HG03460 (cell line): ENCODE measurements around the gene MS4A10.
A peak's percentile ranks its signal among the peaks of the same experiment; 100 is the strongest.
"Not testable (repeated sequence)": the region's sequence is repeated elsewhere in the genome, so short reads cannot be mapped to it uniquely, and the experiment has no call there.

Source experiments
- ATAC-seq: cut with Tn5 transposase; IDR thresholded peaks from one replicate; pipeline ENCODE4 v1.9.1; 2021; ENCODE audit not compliant: unreplicated experiment

MS4A10 gene

GRCh38 chr11:60785136-60785535 is at the start of gene MS4A10:
Gene MS4A10 (plus strand): TSS chr11:60785333. CDS start chr11:60790336, 5,003 bp downstream.
- ATAC-seq: no peak

DNA sequence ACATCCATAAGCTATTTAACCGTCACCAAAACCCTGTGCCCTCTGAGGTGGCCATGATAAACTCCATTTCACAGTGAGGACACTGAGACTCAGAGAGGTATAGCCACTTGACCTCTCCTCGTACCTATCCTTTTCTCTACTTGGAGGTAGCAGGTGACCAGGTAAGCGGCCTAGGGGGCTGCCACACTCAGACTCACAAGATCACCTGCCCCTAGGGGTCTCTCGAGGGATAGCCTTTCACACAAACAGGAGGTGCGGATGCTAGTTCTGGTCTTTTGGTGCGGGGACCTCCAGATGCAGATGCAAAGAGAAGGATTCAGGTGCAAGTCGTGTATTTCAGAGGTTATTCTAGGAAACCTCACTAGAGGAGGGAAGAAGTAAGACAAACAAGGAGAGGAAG is 46.0 kb upstream of the MS4A10 start:
- no peak for ATAC-seq

DNA sequence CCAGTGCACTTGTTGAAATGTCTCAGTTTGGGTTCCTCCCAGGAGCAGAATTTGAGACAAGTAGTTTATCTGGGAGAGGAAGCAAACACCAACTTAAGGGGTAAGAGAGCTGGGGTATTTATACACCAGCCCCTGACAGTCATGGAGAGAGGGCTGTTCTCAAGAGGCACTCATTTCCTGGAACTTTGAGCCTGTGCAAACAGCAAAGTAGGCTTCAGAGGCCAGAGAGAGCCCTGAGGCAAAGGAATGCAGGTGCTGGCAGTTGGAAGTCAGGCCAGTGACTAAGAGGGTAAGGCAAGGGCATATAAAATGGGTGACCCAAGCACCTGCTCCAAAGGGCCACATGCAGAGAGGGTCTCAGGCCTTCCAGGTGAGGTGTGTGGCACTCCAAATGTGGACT is 44.6 kb upstream of the MS4A10 start:
- ATAC-seq: no peak

DNA sequence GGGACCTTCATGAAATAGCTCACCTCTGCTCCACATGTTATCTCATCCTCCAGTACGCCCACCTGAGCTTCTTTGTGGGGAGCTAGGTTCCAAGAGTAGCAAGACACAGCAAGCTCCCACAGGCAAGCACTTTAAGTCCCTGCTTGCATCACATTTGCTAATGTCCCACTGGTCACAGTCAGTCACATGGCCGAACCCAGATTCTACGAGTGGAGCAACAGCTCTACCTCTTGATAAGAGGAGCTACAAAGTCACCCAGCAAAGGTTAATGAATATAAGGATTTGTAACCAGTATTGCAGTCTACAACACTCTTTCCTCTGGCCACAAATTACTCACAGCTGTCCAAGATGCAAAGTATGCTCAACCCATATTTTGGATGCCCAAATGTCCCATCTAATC is 43.7 kb upstream of the MS4A10 start:
- ATAC-seq: no peak

GRCh38 chr11:60743058-60743457 is 42.1 kb upstream of the MS4A10 start:
- no peak for ATAC-seq

GRCh38 chr11:60744114-60744513 is 41.0 kb upstream of the MS4A10 start:
- no peak for ATAC-seq

GRCh38 chr11:60747359-60747873 is 37.7 kb upstream of the MS4A10 start:
- no peak for ATAC-seq

GRCh38 chr11:60748225-60748624 is 36.9 kb upstream of the MS4A10 start:
- ATAC-seq: no peak

GRCh38 chr11:60748821-60749220 is 36.3 kb upstream of the MS4A10 start:
- no peak for ATAC-seq

- no peak for ATAC-seq
Measured at GRCh38 chr11:60750911-60751310, 34.2 kb upstream of the MS4A10 start.

- no peak for ATAC-seq
Measured at GRCh38 chr11:60753309-60753708, 31.8 kb upstream of the MS4A10 start.

GRCh38 chr11:60754887-60755286 is 30.2 kb upstream of the MS4A10 start:
- no peak for ATAC-seq

DNA sequence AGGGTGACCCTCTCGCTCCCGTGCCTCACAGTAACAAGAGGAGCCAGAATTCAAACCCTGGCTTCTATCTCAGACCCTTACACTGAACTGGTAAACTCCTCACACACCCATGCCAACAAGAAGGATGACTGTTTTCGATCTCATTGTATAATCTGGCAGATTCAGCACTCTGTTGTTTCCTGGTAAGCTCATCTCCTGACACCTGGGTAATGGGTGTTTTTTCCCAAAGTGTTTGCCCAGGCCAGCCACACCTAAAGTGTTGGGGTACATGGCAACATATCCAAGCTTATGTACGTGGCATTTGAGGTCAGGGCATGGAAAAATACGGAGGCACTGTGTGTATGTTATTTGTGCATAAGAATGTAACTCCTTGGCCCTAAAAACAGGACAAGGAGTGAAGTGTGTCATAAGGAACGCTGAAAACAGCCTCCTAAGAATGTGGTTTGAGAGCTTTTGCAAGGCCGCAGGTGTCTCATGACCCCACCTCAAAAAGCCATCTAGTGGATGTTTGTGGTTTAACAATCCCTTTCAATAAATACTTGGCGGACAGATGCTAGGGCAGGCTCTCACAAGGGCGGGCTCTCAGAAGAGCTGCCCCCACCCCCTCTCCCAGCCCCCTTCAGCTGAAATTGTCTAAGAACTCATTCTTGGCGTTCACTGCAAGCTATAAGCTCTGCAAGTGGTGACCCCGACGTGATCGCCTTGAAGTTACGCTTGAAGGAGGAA is 28.7 kb upstream of the MS4A10 start, which contains the start of gene MS4A15:
MS4A15 (plus strand) TSS at position 561 of the 726 bp plus-strand sequence. CDS start 6,867 bp downstream, outside the sequence.
- no peak for ATAC-seq

DNA sequence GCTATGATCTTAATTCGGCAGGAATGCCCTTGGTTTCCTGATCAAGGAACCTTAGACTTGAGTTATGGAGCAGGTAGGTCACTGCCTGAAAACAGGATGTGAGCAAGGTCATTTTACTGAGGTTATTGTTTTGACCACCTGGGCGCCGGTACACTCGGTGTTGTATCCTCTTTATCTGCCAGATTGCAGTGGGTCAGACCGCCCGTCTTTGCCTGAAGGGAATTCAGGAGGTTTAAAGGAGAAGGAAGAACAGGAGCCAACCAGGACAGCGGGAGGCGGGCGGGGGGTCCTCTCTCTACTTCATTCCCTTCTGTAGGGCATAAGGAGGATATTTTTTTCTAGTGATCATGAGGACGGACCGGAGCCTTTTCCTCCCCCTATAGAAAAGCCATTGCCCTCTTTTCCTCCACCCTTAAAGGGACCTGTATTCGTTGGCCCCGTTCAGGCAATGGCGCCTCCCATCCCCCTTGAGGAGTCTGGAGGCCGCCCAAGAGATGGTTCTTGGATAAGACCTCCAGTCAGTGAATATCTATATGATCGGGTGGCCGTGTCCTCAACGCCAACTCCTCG is 27.8 kb upstream of the MS4A10 start:
- no peak for ATAC-seq

GRCh38 chr11:60758671-60759070 is 26.5 kb upstream of the MS4A10 start:
- ATAC-seq: not testable (repeated sequence)

DNA sequence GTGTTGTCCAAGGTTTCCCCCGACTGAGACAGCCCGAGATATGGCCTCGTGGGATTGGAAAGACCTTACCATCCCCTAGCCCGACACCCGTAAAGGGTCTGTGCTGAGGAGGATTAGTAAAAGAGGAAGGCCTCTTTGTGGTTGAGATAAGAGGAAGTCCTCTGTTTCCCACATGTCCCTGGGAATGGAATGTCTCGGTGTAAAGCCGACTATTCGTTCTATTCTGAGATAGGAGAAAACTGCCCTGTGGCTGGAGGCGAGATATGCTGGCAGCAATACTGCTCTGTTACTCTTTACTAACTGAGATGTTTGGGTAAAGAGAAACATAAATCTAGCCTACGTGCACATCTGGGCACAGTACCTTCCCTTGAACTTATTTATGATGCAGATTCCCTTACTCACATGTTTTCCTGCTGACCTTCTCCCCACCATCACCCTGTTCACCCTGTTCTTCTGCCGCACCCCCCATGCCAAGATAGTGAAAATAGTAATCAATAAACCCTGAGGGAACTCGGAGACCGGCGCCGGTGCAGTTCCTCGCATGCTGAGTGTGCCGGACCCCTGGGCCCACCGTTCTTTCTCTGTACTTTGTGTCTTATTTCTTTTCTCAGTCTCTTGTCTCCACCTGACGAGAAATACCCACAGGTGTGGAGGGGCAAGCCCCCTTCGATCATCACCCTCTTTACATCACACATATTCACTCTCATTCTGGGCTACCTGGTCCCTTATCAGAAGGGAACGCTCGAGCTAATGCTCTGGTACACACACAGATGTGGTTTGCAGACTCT is 25.5 kb upstream of the MS4A10 start:
- ATAC-seq: not testable (repeated sequence)

- no peak for ATAC-seq
Measured at GRCh38 chr11:60761436-60762190, 23.5 kb upstream of the MS4A10 start.

DNA sequence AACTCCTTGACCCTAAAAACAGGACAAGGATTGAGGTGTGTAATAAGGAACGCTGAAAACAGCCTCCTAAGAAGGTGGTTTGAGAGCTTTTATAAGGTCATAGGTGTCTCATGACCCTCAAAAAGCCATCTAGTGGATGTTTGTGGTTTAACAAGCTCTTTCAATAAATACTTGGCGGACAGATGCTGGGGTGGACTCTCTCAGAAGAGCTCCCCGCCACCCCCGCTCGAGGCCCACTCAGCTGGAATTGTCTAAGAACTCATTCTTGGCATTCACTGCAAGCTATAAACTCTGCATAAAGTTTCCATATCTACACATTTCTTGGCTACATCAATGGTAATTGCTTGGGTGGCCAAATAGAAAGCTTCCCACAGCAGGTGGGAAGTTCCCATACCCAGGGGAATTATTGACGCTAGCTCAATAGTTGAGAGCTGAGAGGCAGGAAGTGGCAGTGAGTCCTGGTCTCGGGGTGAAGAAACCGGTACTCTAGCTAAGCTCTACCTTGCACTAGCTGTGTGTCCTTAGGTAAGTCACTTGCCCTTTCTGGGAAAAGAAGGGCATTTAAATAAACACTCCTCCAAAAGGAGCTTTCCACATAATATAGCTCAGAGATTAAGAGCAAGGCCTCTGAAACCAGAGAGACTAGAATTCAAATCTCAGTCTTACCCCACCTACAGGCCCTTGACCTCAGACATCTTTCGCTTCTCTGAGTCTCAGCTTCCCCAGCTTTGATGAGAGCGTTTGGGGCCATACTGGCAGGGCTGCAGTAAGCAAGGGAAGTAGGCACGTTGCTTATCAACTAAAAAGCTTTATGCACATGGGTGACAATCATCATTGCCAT is 22.1 kb upstream of the MS4A10 start:
- peak; percentile 64 for ATAC-seq

GRCh38 chr11:60763692-60764369 is 21.3 kb upstream of the MS4A10 start:
- no peak for ATAC-seq
